Suprapubic skin (tissue), 4 donors: Measurements from ENCODE around the gene ZC3HAV1. TPM values are rescaled to one million over a fixed set of nuclear protein-coding genes. Genes with fewer than 3 reads are reported as not detected.
A peak's percentile ranks its signal among the peaks of the same experiment; 100 is the strongest.
"Not testable (repeated sequence)": the region's sequence is repeated elsewhere in the genome, so short reads cannot be mapped to it uniquely, and the experiment has no call there.

ENCODE experiments used
- DNase-seq, 2 donors: peaks; one replicate each; pipeline ENCODE4 v3.0.0-alpha.2; 2019; ENCODE audit warnings: low spot score in 2 of 2
- H3K27ac ChIP-seq: fragments of 200-600 bp; sonication (generic); one replicate; pipeline ENCODE4 v1.5.1; 2019
- H3K27me3 ChIP-seq: fragments of 200-600 bp; sonication (generic); one replicate; pipeline ENCODE4 v1.5.1; 2019
- H3K36me3 ChIP-seq: fragments of 200-600 bp; sonication (generic); one replicate; pipeline ENCODE4 v1.5.1; 2019
- H3K4me1 ChIP-seq: fragments of 200-600 bp; sonication (generic); one replicate; pipeline ENCODE4 v1.5.1; 2019
- H3K4me3 ChIP-seq: fragments of 200-600 bp; sonication (generic); one replicate; pipeline ENCODE4 v1.5.1; 2019; ENCODE audit warnings: mild to moderate bottlenecking
- H3K9me3 ChIP-seq: fragments of 200-600 bp; sonication (generic); one replicate; pipeline ENCODE4 v1.5.1; 2019
- CTCF ChIP-seq, 2 donors: fragments of 200-600 bp in 1 of 2; fragments of 450-650 bp in 1 of 2; sonication (generic) in 1 of 2; IDR thresholded peaks; one replicate each; pipeline ENCODE4 v1.5.1; 2016 to 2019; ENCODE audit warnings: antibody characterized with exemption in 2 of 2, mild to moderate bottlenecking in 1 of 2, moderate library complexity in 1 of 2
- EP300 ChIP-seq: sonication (generic); formaldehyde crosslinking; IDR thresholded peaks from one replicate; pipeline ENCODE4 v1.6.1; 2017; ENCODE audit warnings: antibody characterized with exemption
- POLR2A ChIP-seq, 2 donors: fragments of 450-650 bp; IDR thresholded peaks; one replicate each; pipeline ENCODE4 v1.6.1; 2017; ENCODE audit warnings: antibody characterized with exemption in 2 of 2, mild to moderate bottlenecking in 2 of 2, moderate library complexity in 2 of 2
- POLR2AphosphoS5 ChIP-seq, 3 donors: sonication (generic); formaldehyde crosslinking; IDR thresholded peaks; one replicate each; pipeline ENCODE4 v1.6.1; 2017; ENCODE audit warnings: antibody characterized with exemption in 3 of 3
- WGBS: methylation state at CpG from one replicate; pipeline ENCODE4 v1.1.5; 2018; 5-methylcytosine and 5-hydroxymethylcytosine counted together
- total RNA-seq, 4 donors: library from RNA; depleted of rRNA; stranded (reverse); fragments of >200 nt; gene quantifications; one replicate each; pipeline ENCODE4 v1.1.0, GENCODE V29; 2016

ZC3HAV1 gene
- total RNA-seq, 4 donors from 2014 or later: 27.0 to 34.4 (median 29.8) TPM

GRCh38 chr7:139079861-139080260, 29.7 kb downstream of the ZC3HAV1 start:
- TF ChIP-seq CTCF (IDR thresholded peaks at IDR 0.05): no peak
- TF ChIP-seq POLR2A (IDR thresholded peaks at IDR 0.05): no peak
- no peak for TF ChIP-seq POLR2AphosphoS5 (IDR thresholded peaks at IDR 0.05)
- no peaks in the 10 kb centered on the region for H3K9me3 ChIP-seq
- no peaks in the 10 kb centered on the region for H3K27me3 ChIP-seq
- 92% methylated on average over 15 of the region's 15 CpGs for WGBS
- H3K36me3 ChIP-seq: peaks cover 91% of the 10 kb centered on the region
- no peak overlapping the region for H3K27ac ChIP-seq
- H3K4me1 ChIP-seq: peaks cover 3% of the 10 kb centered on the region
- no peak overlapping the region for H3K4me3 ChIP-seq
- no peak for DNase-seq

DNA sequence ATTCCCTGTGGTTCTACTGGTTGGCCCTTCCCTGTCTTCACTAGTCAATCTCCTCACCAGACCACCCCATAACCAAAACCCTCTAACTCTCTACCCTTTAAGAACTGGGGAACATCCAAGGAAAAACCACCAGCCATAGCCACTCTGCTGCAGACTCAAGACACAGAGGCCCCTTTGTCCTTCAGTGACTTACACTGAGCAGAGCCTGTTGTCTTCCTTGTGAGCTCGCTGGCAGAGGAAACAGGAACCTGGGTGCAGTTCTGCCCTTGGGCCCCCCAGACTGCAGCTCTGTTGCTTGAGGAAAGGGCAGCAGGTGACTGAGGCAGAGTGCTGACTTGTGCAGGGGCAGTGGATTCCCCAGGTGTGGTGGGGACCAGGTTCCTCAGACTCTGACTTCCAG, 30.6 kb downstream of the ZC3HAV1 start:
- Histone ChIP-seq H3K4me3 (no peak overlapping the region), H3K4me1 (peaks cover 5% of the 10 kb centered on the region), H3K36me3 (peaks cover 81% of the 10 kb centered on the region), H3K27ac (peak overlapping the region; percentile 13), H3K27me3 (no peaks in the 10 kb centered on the region), H3K9me3 (no peaks in the 10 kb centered on the region)
- 89% methylated on average over 1 of the region's 1 CpG for WGBS
- TF ChIP-seq POLR2A (IDR thresholded peaks at IDR 0.05): no peak
- TF ChIP-seq POLR2AphosphoS5 (IDR thresholded peaks at IDR 0.05): no peak
- no peak for TF ChIP-seq EP300
- no peak for TF ChIP-seq CTCF (IDR thresholded peaks at IDR 0.05)
- DNase-seq: no peak

DNA sequence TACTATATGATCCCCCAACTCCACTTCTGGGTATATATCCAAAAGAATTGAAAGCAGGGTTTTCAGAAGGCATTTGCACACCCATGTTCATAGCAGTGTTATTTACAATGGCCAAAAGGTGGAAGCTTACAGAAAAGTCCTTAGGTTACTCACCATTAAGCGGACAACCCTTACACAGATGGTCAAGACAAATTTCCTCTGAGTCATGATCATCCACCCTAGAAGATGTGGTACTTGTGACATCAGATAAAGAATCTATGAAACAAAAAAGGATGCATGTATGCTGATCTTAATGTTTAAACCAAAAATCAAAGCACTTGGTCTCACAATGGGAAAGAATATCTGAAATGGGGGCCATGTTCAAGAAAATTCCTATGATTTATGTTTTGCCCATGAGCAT, 31.1 kb downstream of the ZC3HAV1 start:
- Histone ChIP-seq H3K4me3 (no peak overlapping the region), H3K9me3 (no peaks in the 10 kb centered on the region), H3K4me1 (peaks cover 5% of the 10 kb centered on the region), H3K36me3 (peaks cover 80% of the 10 kb centered on the region), H3K27me3 (no peaks in the 10 kb centered on the region), H3K27ac (peak overlapping the region; percentile 13)
- TF ChIP-seq CTCF (IDR thresholded peaks at IDR 0.05) (no peak), POLR2A (IDR thresholded peaks at IDR 0.05) (no peak), EP300 (no peak), POLR2AphosphoS5 (IDR thresholded peaks at IDR 0.05) (no peak)
- no peak for DNase-seq
- 92% methylated on average over 1 of the region's 1 CpG for WGBS

- not testable (repeated sequence) for H3K27me3 ChIP-seq, H3K4me3 ChIP-seq, H3K9me3 ChIP-seq, H3K4me1 ChIP-seq, DNase-seq, H3K27ac ChIP-seq
- WGBS: 98% methylated on average over 5 of the region's 5 CpGs
- H3K36me3 ChIP-seq: peaks cover 80% of the 10 kb centered on the region
Observed at GRCh38 chr7:139077706-139078105, 31.8 kb downstream of the ZC3HAV1 start.

GRCh38 chr7:139075871-139076686, 33.4 kb downstream of the ZC3HAV1 start:
- no peak for DNase-seq
- TF ChIP-seq POLR2AphosphoS5 (IDR thresholded peaks at IDR 0.05) (no peak), EP300 (no peak), POLR2A (IDR thresholded peaks at IDR 0.05) (no peak), CTCF (IDR thresholded peaks at IDR 0.05) (no peak)
- H3K27me3 ChIP-seq: no peaks in the 10 kb centered on the region
- H3K4me1 ChIP-seq: peaks cover 5% of the 10 kb centered on the region
- H3K9me3 ChIP-seq: no peaks in the 10 kb centered on the region
- WGBS: 87% methylated on average over 11 of the region's 11 CpGs
- H3K27ac ChIP-seq: no peak overlapping the region
- peaks cover 84% of the 10 kb centered on the region for H3K36me3 ChIP-seq
- no peak overlapping the region for H3K4me3 ChIP-seq
